IPS-18a (cell line): Measurements from ENCODE around the gene VASH2.

Experiments used
- H3K27ac ChIP-seq: one replicate; pipeline ENCODE4 v1.5.1; 2013; ENCODE audit warnings: low read length
- H3K27me3 ChIP-seq: one replicate; pipeline ENCODE4 v1.6.1; 2013; ENCODE audit warnings: mild to moderate bottlenecking, low read length; ENCODE audit not compliant: control insufficient read depth, insufficient read depth
- H3K36me3 ChIP-seq: one replicate; pipeline ENCODE4 v1.6.1; 2013; ENCODE audit warnings: low read depth, low read length; ENCODE audit not compliant: control insufficient read depth
- H3K4me1 ChIP-seq: one replicate; pipeline ENCODE4 v1.6.1; 2013; ENCODE audit warnings: low read depth, low read length; ENCODE audit not compliant: control insufficient read depth
- H3K4me3 ChIP-seq: one replicate; pipeline ENCODE4 v1.5.1; 2013; ENCODE audit warnings: low read length
- H3K9ac ChIP-seq: one replicate; pipeline ENCODE4 v1.6.1; 2013; ENCODE audit warnings: mild to moderate bottlenecking, low read length, moderate library complexity
- H3K9me3 ChIP-seq: one replicate; pipeline ENCODE4 v1.6.1; 2013; ENCODE audit warnings: low read depth, low read length; ENCODE audit not compliant: control insufficient read depth

The VASH2 gene

GRCh38 chr1:212974711-212975110 is 24.4 kb downstream of the VASH2 start:
- no peak overlapping the region for H3K4me3 ChIP-seq
- H3K9ac ChIP-seq = no peak overlapping the region
- peaks cover 97% of the 10 kb centered on the region for H3K36me3 ChIP-seq
- no peaks in the 10 kb centered on the region for H3K9me3 ChIP-seq
- H3K27me3 ChIP-seq = no peaks in the 10 kb centered on the region
- no peak overlapping the region for H3K27ac ChIP-seq
- no peaks in the 10 kb centered on the region for H3K4me1 ChIP-seq

DNA sequence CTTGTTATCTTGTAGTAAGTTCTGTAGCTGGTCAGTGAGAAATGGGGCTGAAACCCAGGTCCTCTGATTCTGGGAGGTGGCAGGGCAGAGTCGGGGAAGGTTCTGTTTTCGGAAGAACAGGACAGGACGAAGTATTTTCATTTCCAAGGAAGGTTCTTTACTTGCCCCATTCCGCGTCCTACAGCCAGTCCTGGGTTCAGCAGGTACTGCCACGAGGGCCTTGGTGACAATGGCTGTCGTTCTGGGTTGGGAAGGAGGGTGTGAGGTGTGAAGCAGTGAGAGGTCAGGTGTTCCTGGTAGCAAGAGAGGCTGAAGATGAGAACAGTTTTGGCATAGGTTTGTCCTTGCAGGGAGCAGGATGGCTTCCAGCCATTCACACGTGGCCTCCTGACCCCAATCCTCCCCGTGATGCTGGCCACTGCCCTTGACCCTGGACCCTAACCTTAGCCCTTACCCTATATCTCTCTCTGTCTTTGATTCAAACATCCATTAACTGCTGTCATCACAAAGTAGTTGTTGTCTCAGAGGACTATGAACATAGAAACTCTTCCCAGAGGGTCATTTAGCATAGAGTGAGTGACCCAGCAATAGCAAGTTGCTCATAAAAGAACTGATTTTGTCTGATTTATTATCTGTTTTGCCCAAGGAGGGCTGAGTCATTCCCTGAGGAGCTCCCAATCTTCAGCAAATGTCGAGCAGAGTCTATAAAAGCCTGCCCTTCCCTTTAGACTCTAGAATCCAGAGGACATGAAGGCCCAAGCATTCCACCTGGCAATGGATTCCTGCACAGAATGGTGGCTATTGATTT is 25.0 kb downstream of the VASH2 start:
- Histone ChIP-seq H3K9ac (no peak overlapping the region), H3K27ac (no peak overlapping the region), H3K36me3 (peaks cover 97% of the 10 kb centered on the region), H3K4me1 (peaks cover 5% of the 10 kb centered on the region), H3K9me3 (no peaks in the 10 kb centered on the region), H3K4me3 (no peak overlapping the region), H3K27me3 (no peaks in the 10 kb centered on the region)

- Histone ChIP-seq H3K36me3 (peaks cover 97% of the 10 kb centered on the region), H3K9ac (no peak overlapping the region), H3K4me1 (peaks cover 9% of the 10 kb centered on the region), H3K4me3 (no peak overlapping the region), H3K9me3 (no peaks in the 10 kb centered on the region), H3K27me3 (no peaks in the 10 kb centered on the region), H3K27ac (no peak overlapping the region)
Measured at GRCh38 chr1:212976586-212976985, 26.2 kb downstream of the VASH2 start.

- Histone ChIP-seq H3K4me1 (peaks cover 9% of the 10 kb centered on the region), H3K36me3 (peaks cover 97% of the 10 kb centered on the region), H3K27ac (no peak overlapping the region), H3K9ac (no peak overlapping the region), H3K9me3 (no peaks in the 10 kb centered on the region), H3K27me3 (no peaks in the 10 kb centered on the region), H3K4me3 (no peak overlapping the region)
Measured at GRCh38 chr1:212977781-212978645, 27.7 kb downstream of the VASH2 start.

DNA sequence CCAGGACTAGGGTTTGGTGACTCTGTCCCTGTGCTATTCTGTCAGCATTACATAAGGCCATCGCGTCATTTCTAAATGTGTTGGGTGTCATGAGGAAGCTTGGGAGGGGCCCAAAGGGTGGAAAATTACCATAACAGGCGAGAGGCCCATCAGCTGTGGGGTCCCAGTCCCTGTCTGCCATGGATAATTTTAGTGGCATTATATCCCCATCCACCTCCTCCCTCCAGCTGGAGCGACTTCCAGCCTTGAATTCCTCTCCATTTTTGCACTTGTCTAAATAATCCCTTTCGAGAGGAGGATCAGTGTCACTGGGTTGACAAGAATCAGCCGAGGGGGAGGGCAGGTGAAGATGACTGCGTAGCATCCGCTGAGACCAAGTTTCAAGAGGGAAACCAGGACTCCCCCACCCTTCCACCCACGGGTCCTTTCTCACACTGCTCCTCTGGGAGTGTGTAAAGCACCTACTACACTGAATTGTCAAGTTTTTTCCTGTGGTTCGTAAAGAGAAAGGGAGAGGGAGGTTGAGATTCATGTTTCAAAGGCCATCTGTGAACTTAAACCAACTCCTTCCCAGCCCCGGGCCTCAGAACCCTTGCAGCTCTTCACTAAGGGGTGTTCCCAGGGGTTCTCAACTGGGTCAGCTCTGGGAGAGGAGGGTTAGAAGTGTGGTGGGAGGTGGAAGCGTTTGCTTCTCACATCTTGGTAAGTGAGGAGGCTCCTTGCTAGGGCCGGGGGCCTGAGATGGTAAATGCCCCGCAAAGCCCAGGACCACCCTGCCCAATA is 29.2 kb downstream of the VASH2 start:
- Histone ChIP-seq H3K4me3 (no peak overlapping the region), H3K36me3 (peaks cover 85% of the 10 kb centered on the region), H3K27me3 (no peaks in the 10 kb centered on the region), H3K9me3 (no peaks in the 10 kb centered on the region), H3K4me1 (peaks cover 9% of the 10 kb centered on the region), H3K27ac (no peak overlapping the region), H3K9ac (no peak overlapping the region)

GRCh38 chr1:212980123-212980785 is 29.9 kb downstream of the VASH2 start:
- H3K27ac ChIP-seq = no peak overlapping the region
- H3K4me3 ChIP-seq = no peak overlapping the region

DNA sequence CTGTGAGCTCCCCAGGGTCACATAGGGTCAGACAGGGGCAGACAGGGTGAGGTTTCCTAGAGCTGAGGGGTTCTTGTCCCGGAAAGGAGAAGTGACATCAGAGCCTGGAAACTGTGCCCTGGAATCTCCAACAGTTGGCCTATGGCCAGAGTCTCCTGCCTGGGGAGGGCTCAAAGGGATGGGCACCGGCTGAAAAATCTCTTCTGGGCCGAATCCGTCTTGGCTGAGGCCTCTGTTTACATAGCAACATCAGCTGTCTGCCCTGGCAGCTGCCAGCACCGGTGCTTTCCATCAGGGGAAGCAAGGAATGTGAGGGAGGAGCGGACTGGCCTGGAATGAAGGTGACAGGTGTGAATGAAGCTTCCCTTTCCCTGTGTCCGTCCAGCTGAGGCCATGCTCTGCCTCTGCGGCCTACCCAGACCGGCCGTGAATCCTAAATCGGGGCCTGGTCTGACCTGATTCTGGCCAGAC is 30.7 kb downstream of the VASH2 start:
- H3K27ac ChIP-seq = no peak overlapping the region
- peaks cover 70% of the 10 kb centered on the region for H3K36me3 ChIP-seq
- no peak overlapping the region for H3K4me3 ChIP-seq
- no peaks in the 10 kb centered on the region for H3K27me3 ChIP-seq
- no peak overlapping the region for H3K9ac ChIP-seq
- H3K9me3 ChIP-seq = no peaks in the 10 kb centered on the region
- peaks cover 9% of the 10 kb centered on the region for H3K4me1 ChIP-seq

More at GRCh38 chr1:212980123-212980785, 29.9 kb downstream of the VASH2 start:
- peaks cover 9% of the 10 kb centered on the region for H3K4me1 ChIP-seq
- no peak overlapping the region for H3K9ac ChIP-seq
- H3K36me3 ChIP-seq = peaks cover 78% of the 10 kb centered on the region
- no peaks in the 10 kb centered on the region for H3K27me3 ChIP-seq
- no peaks in the 10 kb centered on the region for H3K9me3 ChIP-seq

GRCh38 chr1:212981571-212982328 is 31.4 kb downstream of the VASH2 start:
- H3K36me3 ChIP-seq = peaks cover 67% of the 10 kb centered on the region

GRCh38 chr1:212982430-212983152 is 32.2 kb downstream of the VASH2 start:
- peaks cover 9% of the 10 kb centered on the region for H3K4me1 ChIP-seq
- no peaks in the 10 kb centered on the region for H3K9me3 ChIP-seq
- no peak overlapping the region for H3K9ac ChIP-seq
- peaks cover 61% of the 10 kb centered on the region for H3K36me3 ChIP-seq
- H3K4me3 ChIP-seq = no peak overlapping the region
- no peaks in the 10 kb centered on the region for H3K27me3 ChIP-seq
- H3K27ac ChIP-seq = no peak overlapping the region

More at GRCh38 chr1:212981571-212982328, 31.4 kb downstream of the VASH2 start:
- peaks cover 9% of the 10 kb centered on the region for H3K4me1 ChIP-seq
- no peak overlapping the region for H3K27ac ChIP-seq
- no peak overlapping the region for H3K4me3 ChIP-seq
- H3K9me3 ChIP-seq = no peaks in the 10 kb centered on the region
- H3K27me3 ChIP-seq = no peaks in the 10 kb centered on the region
- H3K9ac ChIP-seq = no peak overlapping the region

GRCh38 chr1:212983482-212983881 is 33.1 kb downstream of the VASH2 start:
- no peak overlapping the region for H3K9ac ChIP-seq
- H3K4me1 ChIP-seq = peaks cover 9% of the 10 kb centered on the region
- peaks cover 61% of the 10 kb centered on the region for H3K36me3 ChIP-seq
- no peaks in the 10 kb centered on the region for H3K27me3 ChIP-seq
- no peak overlapping the region for H3K27ac ChIP-seq
- H3K9me3 ChIP-seq = no peaks in the 10 kb centered on the region
- no peak overlapping the region for H3K4me3 ChIP-seq
